Activated CD4-positive, alpha-beta T cell treated with anti-CD3 and anti-CD28 coated beads, Interleukin-2, amount 50 U/mL, for 24 hours (primary cell): Measurements from ENCODE around the gene ZG16.

ENCODE experiments used
- DNase-seq, 2 donors: peaks; one replicate each; pipeline ENCODE4 v3.0.0-alpha.2; 2020; ENCODE audit warnings: low read depth in 1 of 2, low spot score in 1 of 2

Gene ZG16

DNA sequence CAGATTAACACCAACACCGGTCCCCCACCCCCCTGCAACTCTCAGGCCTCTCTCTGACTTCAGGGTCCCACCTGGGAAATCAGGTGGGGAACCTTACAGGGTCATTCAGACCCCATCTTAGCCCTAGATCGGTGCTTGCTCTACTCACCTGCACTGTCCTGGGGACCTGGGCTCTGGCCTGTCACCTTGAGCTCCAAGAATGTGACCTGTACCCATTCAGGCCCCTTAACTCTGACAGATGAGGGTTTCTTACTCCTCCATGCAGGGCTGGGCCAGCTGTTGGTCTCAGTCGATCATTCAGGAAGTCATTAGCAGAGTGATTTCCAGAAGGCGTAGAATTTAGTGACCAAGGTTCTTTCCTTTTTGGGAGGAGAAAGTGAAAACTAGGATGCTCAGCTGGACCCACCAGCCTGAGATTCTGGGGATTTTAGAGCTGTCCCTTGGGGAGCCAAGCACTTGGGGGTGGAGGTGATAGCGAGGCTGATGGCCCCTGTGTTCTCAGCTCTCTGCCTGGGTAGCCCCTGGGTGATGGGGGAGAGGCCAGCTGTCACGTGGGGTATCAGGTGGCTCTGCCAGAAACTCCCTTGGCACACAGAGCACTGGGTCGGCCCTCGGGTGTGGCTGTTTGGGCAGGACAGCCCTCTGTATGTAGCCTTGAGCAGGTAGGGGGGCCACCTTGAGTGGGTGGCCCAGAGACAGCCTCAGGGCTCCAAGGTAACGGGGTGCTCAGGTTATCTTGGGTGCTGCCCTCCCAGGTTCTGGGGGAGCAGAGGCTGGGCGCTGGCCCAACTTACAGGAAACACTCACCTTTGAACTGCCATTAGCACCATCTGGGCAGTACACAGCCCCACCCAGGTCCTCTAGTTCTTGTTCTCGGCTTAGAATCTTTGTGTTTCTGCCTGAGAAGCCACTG lies 42.9 kb downstream of the ZG16 start:
- no peak for DNase-seq

DNA sequence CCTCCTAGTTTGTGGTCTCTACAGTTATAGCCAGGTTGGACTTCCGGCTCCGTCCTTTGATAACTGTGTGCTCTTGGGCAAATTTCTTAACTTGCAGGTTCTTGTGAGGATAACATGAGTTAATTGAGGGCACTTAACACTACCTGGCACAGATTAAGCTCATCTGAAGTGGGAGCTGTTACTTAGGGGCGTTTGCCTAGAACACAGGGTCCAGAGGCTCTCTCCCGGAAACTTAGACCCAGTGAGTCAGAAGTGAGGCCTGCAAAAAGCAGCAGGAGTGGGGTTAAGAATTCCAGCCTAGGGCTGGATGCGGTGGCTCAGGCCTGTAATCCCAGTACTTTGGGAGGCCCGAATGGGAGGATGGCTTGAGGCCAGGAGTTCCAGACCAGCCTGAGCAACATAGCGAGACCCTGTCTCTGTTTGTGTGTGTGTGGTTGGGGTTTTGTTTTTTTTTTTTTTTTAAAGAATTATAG lies 43.6 kb downstream of the ZG16 start:
- no peak for DNase-seq

DNA sequence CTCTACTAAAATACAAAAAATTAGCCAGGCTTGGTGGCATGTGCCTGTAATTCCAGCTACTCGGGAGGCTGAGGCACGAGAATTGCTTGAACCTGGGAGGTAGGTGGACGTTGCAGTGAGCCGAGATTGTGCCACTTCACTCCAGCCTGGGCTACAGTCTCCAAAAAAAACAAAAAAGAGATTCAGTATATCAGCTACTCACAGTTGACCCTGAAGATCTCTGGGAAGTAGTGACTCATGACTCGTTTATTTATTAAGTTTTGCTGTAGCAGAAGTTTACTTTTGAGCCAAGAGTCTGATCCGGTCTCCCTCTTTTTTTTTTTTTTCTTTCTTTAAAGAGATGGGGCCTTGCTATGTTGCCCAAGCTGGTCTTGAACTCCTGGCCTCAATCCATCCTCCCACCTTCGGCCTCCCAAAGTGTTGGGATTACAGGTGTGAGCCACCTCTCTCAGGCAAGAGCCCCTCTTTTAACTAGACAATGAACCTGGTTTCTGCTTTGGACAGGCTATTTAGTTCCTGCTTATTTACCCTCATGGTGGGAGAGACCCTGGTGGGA lies 46.6 kb downstream of the ZG16 start:
- DNase-seq, result no peak

DNA sequence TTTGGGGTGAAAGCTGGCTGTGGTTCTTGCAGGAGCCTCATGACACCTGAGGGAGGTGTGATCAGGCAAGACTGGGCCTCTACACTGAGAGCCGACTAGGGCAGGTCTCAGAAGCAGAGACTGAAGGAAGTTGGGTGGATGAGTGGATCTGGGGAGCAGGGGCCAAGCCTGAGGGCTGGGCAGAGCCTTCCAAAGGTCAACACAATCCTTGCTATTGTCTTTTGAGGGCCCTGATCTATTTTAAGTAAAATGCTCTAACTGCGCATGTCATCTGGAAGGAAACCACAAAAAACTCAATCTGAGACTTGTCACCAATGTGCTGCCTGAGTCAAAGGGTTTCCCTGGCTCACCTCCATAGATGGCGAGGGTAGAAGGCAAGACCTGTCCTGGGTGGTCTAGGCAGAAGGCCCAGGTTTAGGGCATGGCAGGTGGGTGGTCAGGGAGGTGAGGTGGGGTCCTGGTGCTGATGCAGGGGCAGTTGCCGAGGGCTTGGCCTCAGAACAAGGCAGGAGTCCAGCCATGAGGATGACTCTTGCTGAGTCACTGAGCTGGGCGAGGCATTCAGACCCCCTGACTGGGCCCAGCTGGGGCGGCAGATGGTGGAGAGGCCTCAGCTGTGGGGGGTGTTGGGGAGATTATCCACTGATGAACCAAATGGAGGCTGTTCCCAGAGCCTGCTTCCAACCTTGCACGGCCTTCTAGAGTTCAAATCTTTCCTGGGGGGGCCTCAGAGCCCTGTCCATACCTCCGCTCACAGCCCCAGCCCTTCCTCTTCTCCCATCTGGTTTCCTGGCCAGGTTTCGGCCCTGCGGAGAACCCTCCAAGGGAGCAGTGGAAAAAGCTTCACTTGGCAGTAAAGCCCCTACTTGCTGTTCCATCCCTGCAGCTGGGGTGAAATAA lies 47.3 kb downstream of the ZG16 start:
- peak in 1 of 2 donors; percentile 60 for DNase-seq

DNA sequence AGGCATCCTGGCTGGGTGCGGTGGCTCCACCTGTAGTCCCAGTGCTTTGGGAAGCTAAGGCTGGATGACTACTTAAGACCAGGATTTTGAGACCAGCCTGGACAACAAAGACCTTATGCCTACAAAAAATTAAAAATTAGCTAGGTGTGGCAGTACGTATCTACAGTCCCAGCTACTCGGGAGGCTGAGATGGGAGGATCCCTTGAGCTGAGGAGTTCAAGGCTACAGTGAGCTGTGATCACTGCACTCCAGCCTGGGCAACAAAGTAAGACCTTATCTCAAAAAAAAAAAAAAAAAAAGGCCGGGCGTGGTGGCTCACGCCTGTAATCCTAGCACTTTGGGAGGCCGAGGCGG lies 48.3 kb downstream of the ZG16 start:
- DNase-seq, result no peak

DNA sequence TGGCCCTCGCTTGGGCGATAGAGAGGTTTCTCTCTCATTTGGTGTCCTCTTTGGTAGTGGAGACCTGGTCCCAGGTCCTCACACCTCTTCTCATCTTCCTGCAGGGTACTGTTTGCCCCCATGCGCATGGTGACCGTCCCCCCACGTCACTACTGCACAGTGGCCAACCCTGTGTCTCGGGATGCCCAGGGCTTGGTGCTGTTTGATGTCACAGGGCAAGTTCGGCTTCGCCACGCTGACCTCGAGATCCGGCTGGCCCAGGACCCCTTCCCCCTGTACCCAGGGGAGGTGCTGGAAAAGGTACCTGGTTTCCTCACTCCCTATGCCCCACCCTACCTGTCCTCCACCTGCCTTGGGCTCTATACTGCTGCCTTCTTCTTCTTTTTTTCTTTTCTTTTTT lies 52.7 kb downstream of the ZG16 start:
- no peak for DNase-seq

DNA sequence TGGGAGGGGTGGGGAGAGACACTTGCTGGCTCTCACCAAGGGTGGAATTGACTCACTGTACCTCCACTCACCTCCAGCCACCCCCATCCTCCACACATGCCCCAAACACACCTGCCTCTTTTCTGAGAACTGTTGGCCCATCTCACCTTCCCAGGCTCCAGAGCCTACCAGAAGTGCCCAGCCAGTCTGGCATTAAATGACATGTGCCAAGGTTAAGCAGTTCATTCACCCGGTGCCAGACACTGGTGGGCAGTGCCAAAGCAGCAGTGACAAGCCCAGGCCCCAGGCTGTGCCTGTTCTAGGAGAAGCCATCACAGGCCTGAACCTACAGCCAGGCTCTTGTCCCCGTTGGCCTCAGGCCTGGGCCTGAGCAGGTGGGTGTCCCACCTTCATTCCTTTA lies 53.4 kb downstream of the ZG16 start:
- no peak for DNase-seq
